Spleen (tissue), 11 donors: ENCODE measurements around the gene ARHGAP24. TPM values are rescaled to one million over a fixed set of nuclear protein-coding genes. Genes with fewer than 3 reads are reported as not detected.

Source experiments
- DNase-seq: peaks from one replicate; pipeline ENCODE4 v3.0.0-alpha.2; 2020
- H3K27ac ChIP-seq, 8 donors: fragments of 200-600 bp; sonication (generic) in 7 of 8; 1 replicate in 4 of 8; 2 replicates in 4 of 8; pipeline versions ENCODE4 v1.5.0 to v1.8.0; 2016 to 2021; ENCODE audit warnings: inconsistent platforms in 4 of 8, mild to moderate bottlenecking in 4 of 8, moderate library complexity in 1 of 8
- H3K27me3 ChIP-seq, 7 donors: fragments of 200-600 bp; sonication (generic) in 6 of 7; replicated peaks in 1 of 7; 1 replicate in 4 of 7; 2 replicates in 3 of 7; pipeline versions ENCODE4 v1.5.0 to v1.8.0; 2016 to 2021; ENCODE audit warnings: inconsistent platforms in 3 of 7, mild to moderate bottlenecking in 1 of 7
- H3K36me3 ChIP-seq, 6 donors: fragments of 200-600 bp; sonication (generic) in 5 of 6; 1 replicate in 4 of 6; 2 replicates in 2 of 6; pipeline versions ENCODE4 v1.5.0 to v1.8.0; 2016 to 2021; ENCODE audit warnings: inconsistent platforms in 2 of 6
- H3K4me1 ChIP-seq, 6 donors: fragments of 200-600 bp; sonication (generic) in 5 of 6; 1 replicate in 3 of 6; 2 replicates in 3 of 6; pipeline versions ENCODE4 v1.5.0 to v1.8.0; 2016 to 2021; ENCODE audit warnings: inconsistent platforms in 3 of 6
- H3K4me3 ChIP-seq, 8 donors: fragments of 200-600 bp; sonication (generic) in 7 of 8; 1 replicate in 4 of 8; 2 replicates in 4 of 8; pipeline versions ENCODE4 v1.5.0 to v1.8.0; 2016 to 2021; ENCODE audit warnings: inconsistent platforms in 4 of 8, mild to moderate bottlenecking in 4 of 8, moderate library complexity in 2 of 8
- H3K9me3 ChIP-seq, 8 donors: fragments of 200-600 bp; sonication (generic) in 7 of 8; 1 replicate in 4 of 8; 2 replicates in 4 of 8; pipeline versions ENCODE4 v1.5.0 to v1.8.0; 2016 to 2021; ENCODE audit warnings: inconsistent platforms in 4 of 8
- POLR2A ChIP-seq, 3 donors: fragments of 450-650 bp; IDR thresholded peaks; one replicate each; pipeline ENCODE4 v1.5.1; 2017; ENCODE audit warnings: antibody characterized with exemption in 3 of 3, mild to moderate bottlenecking in 1 of 3
- POLR2AphosphoS5 ChIP-seq, 3 donors: sonication (generic); formaldehyde crosslinking; IDR thresholded peaks; one replicate each; pipeline ENCODE4 v1.5.1; 2017; ENCODE audit warnings: antibody characterized with exemption in 3 of 3
- WGBS, 5 donors: extraction: QIAGEN DNeasy Blood & Tissue Kit in 3 of 5; methylation state at CpG; one replicate each; pipeline versions ENCODE4 v1.1.5 to v1.1.7; 2013 to 2018; 5-methylcytosine and 5-hydroxymethylcytosine counted together
- intact Hi-C: fragments of 100-400 bp; cut with DNase I; formaldehyde crosslinking; loops from one replicate; pipeline ENCODE4 v1.15.0; 2023; ENCODE audit warnings: low total_unique reads
- polyA plus RNA-seq, 3 donors: library from polyadenylated mRNA; stranded (reverse); fragments of 200-250 nt; gene quantifications; one replicate each; pipeline ENCODE4 v1.2.1, GENCODE V29; 2013
- total RNA-seq, 7 donors: library from RNA; depleted of rRNA in 3 of 7; stranded (reverse); fragments of >200 nt in 3 of 7; fragmentation: NEBNext Ultra II Directional in 4 of 7; extraction: Animal tissue kit (Norgen Biotek cat#: 25700) in 4 of 7; gene quantifications; one replicate each; pipeline versions ENCODE4 v1.1.0 to v1.2.1, GENCODE V29; 2016 to 2021
- TF ChIP-seq, protein P1 (sequence below), 11 experiments: fragments of 200-600 bp in 7 of 11; fragments of 450-650 bp in 4 of 11; sonication (generic) in 4 of 11; IDR thresholded peaks in 8 of 11; conservative IDR thresholded peaks in 3 of 11; 1 replicate in 7 of 11; 2 replicates in 4 of 11; pipeline versions ENCODE4 v1.4.0 to v1.8.0; 2016 to 2021; ENCODE audit warnings: antibody characterized with exemption in 11 of 11, inconsistent platforms in 4 of 11, mild to moderate bottlenecking in 1 of 11
- donor health status: healthy with polysubstance abuse.
- donor health status: DM: no; HTN: no; CAD: no; lungs with moderate emphysema.
- donor health status: DM: no; HTN: no; CAD: no.
- donor health status: Bipolar disorder and iron deficiency.
- donor health status: healthy.
- donor health status: DM: no; HTN: no; CAD: no.
- donor health status: DM: yes; HTN: yes; CAD: no.

The ARHGAP24 gene
- total and polyA plus RNA-seq, 10 donors = 23.1 to 199 (median 130) TPM

DNA sequence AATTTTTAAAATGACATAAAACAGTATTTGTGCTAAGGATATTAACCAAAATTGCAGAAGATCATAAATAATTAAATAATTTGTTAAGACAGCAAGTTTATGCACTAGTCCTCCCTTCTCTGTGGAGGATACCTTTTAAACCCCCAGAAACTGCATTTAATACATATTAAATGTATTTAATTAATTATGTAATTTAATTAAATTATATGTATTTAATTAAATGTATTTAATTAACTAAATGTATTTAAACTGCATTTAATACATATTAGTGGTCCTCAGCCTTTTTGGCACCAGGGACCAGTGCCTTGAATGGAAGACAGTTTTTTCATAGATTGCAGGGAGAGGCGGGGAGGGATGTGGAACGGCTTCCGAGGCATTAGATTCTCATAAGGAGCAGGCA, 404.6 kb downstream of the ARHGAP24 start:
- no peak for DNase-seq
- Histone ChIP-seq H3K27ac (no peak overlapping the region), H3K36me3 (no peaks in the 10 kb centered on the region), H3K4me1 (no peaks in the 10 kb centered on the region), H3K27me3 (no peaks in the 10 kb centered on the region), H3K9me3 (no peaks in the 10 kb centered on the region), H3K4me3 (no peak overlapping the region)
- intact Hi-C loops = no loop called here
- WGBS, 5 donors = 93 to 99% (median 96%) methylated on average over 3 of the region's 3 CpGs
- TF ChIP-seq, protein P1, sequence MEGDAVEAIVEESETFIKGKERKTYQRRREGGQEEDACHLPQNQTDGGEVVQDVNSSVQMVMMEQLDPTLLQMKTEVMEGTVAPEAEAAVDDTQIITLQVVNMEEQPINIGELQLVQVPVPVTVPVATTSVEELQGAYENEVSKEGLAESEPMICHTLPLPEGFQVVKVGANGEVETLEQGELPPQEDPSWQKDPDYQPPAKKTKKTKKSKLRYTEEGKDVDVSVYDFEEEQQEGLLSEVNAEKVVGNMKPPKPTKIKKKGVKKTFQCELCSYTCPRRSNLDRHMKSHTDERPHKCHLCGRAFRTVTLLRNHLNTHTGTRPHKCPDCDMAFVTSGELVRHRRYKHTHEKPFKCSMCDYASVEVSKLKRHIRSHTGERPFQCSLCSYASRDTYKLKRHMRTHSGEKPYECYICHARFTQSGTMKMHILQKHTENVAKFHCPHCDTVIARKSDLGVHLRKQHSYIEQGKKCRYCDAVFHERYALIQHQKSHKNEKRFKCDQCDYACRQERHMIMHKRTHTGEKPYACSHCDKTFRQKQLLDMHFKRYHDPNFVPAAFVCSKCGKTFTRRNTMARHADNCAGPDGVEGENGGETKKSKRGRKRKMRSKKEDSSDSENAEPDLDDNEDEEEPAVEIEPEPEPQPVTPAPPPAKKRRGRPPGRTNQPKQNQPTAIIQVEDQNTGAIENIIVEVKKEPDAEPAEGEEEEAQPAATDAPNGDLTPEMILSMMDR (IDR thresholded peaks at IDR 0.05 in 8 of 11, conservative IDR thresholded peaks at IDR 0.05 in 3 of 11) = no peak
- TF ChIP-seq POLR2AphosphoS5 (IDR thresholded peaks at IDR 0.05) (no peak), POLR2A (IDR thresholded peaks at IDR 0.05) (no peak)

DNA sequence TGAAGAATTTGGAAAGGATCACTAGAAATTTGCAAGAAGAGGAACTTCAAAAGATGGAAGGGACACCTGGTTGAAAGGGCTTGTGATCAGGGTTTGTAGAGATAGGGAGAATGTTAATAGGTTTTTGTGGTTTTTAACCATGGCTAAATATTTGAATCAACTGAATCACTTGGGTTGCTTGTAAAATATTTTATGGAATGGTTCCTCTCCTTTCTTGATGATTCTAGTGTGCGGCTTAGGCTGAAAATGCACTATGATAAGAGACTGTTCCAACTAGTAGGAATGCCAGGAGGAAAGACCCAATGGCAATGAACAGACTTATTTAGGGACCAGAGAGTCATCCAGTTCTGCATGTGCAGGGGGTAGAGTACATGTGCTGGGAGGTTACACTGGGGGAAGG, 408.2 kb downstream of the ARHGAP24 start:
- H3K4me3 ChIP-seq = no peak overlapping the region
- TF ChIP-seq POLR2AphosphoS5 (IDR thresholded peaks at IDR 0.05) (no peak), POLR2A (IDR thresholded peaks at IDR 0.05) (no peak)
- TF ChIP-seq, protein P1 (IDR thresholded peaks at IDR 0.05 in 8 of 11, conservative IDR thresholded peaks at IDR 0.05 in 3 of 11) = no peak
- H3K36me3 ChIP-seq = no peaks in the 10 kb centered on the region
- H3K27me3 ChIP-seq = no peaks in the 10 kb centered on the region
- intact Hi-C loops = no loop called here
- 95 to 100% (median 100%) methylated on average over 1 of the region's 1 CpG for WGBS, 5 donors
- H3K9me3 ChIP-seq = no peaks in the 10 kb centered on the region
- no peak overlapping the region for H3K27ac ChIP-seq
- no peak for DNase-seq
- H3K4me1 ChIP-seq = no peaks in the 10 kb centered on the region

DNA sequence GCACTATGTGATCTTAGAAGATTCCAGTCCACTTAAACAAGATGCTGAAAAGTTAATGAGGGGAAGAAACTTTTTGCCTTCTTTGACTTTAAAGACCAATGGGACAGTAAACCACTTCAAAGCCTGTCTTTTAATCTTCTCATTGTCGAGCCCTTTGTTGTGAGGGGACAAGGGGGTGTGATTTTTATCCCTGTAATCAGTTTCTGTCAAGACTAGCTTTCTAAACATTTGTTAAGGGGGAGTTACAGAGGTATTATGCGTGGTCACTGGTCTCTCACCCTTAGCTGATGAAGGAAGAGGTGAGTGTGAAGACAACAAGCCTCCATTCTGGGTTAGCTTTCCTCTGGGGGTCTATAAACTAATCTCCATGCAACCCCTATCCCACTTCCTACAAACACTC, 409.3 kb downstream of the ARHGAP24 start:
- intact Hi-C loops = no loop called here
- no peaks in the 10 kb centered on the region for H3K36me3 ChIP-seq
- DNase-seq = no peak
- no peaks in the 10 kb centered on the region for H3K9me3 ChIP-seq
- peaks cover 0 to 4% (median under 1%) of the 10 kb centered on the region in 6 donors for H3K4me1 ChIP-seq
- no peaks in the 10 kb centered on the region for H3K27me3 ChIP-seq
- no peak overlapping the region for H3K4me3 ChIP-seq
- no peak overlapping the region for H3K27ac ChIP-seq
- WGBS, 5 donors = 60 to 81% (median 69%) methylated on average over 2 of the region's 2 CpGs
- TF ChIP-seq POLR2AphosphoS5 (IDR thresholded peaks at IDR 0.05) (no peak), POLR2A (IDR thresholded peaks at IDR 0.05) (no peak)
- TF ChIP-seq, protein P1 (IDR thresholded peaks at IDR 0.05 in 8 of 11, conservative IDR thresholded peaks at IDR 0.05 in 3 of 11) = no peak

DNA sequence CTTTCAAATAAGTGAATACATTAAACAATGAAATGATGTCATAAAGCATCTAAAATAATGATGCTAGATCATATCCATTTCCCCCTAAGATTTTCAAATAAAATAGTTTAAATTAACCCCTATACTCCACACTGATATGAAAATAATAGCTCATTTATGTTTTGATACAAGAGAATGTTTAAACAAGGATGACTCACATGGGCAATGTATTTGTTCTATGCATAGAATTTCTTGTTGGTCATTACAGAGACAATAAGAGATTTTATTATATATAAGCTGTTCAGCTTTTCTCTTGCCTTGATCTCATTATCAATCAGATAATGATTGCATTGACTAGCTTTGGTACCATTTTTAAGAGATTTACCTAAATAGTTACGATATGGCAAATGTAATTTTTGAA, 411.7 kb downstream of the ARHGAP24 start:
- intact Hi-C loops = no loop called here
- no peaks in the 10 kb centered on the region for H3K36me3 ChIP-seq
- H3K4me3 ChIP-seq = no peak overlapping the region
- TF ChIP-seq POLR2AphosphoS5 (IDR thresholded peaks at IDR 0.05) (no peak), POLR2A (IDR thresholded peaks at IDR 0.05) (no peak)
- TF ChIP-seq, protein P1 (IDR thresholded peaks at IDR 0.05 in 8 of 11, conservative IDR thresholded peaks at IDR 0.05 in 3 of 11) = no peak
- H3K27ac ChIP-seq = no peak overlapping the region
- DNase-seq = no peak
- peaks cover 0 to 15% (median 3%) of the 10 kb centered on the region in 6 donors for H3K4me1 ChIP-seq
- H3K9me3 ChIP-seq = no peaks in the 10 kb centered on the region
- WGBS, 5 donors = 94 to 100% (median 95%) methylated on average over 1 of the region's 1 CpG
- H3K27me3 ChIP-seq = no peaks in the 10 kb centered on the region
